Cardiac muscle cell (in vitro differentiated cells and primary cell): ENCODE data around the gene MIPOL1. TPM values are rescaled to one million over a fixed set of nuclear protein-coding genes. Genes with fewer than 3 reads are reported as not detected.
"Not testable (repeated sequence)": the region's sequence is repeated elsewhere in the genome, so short reads cannot be mapped to it uniquely, and the experiment has no call there.

Experiments
- DNase-seq, 2 donors: peaks; one replicate each; pipeline versions ENCODE4 v3.0.0 to v3.0.0-alpha.2; 2010 to 2017; ENCODE audit warnings: low read depth in 1 of 2, low spot score in 1 of 2
- H3K27ac ChIP-seq: fragments of 200-600 bp; sonication (generic); 2 replicates; pipeline ENCODE4 v1.5.1; 2016
- H3K27me3 ChIP-seq: fragments of 200-600 bp; sonication (generic); 2 replicates; pipeline ENCODE4 v1.6.0; 2016; ENCODE audit warnings: control low read depth
- H3K36me3 ChIP-seq: fragments of 200-600 bp; sonication (generic); 2 replicates; pipeline ENCODE4 v1.5.1; 2016; ENCODE audit warnings: control low read depth
- H3K4me1 ChIP-seq: fragments of 200-600 bp; sonication (generic); 2 replicates; pipeline ENCODE4 v1.8.1; 2017; ENCODE audit warnings: low read depth, mild to moderate bottlenecking, mixed run types
- H3K4me3 ChIP-seq: fragments of 200-600 bp; sonication (generic); 2 replicates; pipeline ENCODE4 v1.5.1; 2016; ENCODE audit warnings: mild to moderate bottlenecking
- H3K9me3 ChIP-seq: fragments of 200-600 bp; sonication (generic); 2 replicates; pipeline ENCODE4 v1.5.1; 2017; ENCODE audit warnings: low read depth, mild to moderate bottlenecking, control low read depth
- CTCF ChIP-seq: IDR thresholded peaks from 2 replicates; pipeline ENCODE4 v1.5.1; 2012; ENCODE audit warnings: low read depth, mild to moderate bottlenecking, low read length
- polyA plus RNA-seq: library from polyadenylated mRNA; unstranded; fragments of >200 nt; fragmentation: Nextera tagmentation; extraction: Ambion mirVana; gene quantifications from 2 replicates; pipeline ENCODE4 v1.2.1, GENCODE V29; 2016
- total RNA-seq: library from RNA; depleted of rRNA; stranded (reverse); fragments of >200 nt; gene quantifications from 2 replicates; pipeline ENCODE4 v1.2.3, GENCODE V29; 2016

MIPOL1 gene
- total and polyA plus RNA-seq, 2 experiments from 2014 or later = 7.3 to 8.4 TPM

DNA sequence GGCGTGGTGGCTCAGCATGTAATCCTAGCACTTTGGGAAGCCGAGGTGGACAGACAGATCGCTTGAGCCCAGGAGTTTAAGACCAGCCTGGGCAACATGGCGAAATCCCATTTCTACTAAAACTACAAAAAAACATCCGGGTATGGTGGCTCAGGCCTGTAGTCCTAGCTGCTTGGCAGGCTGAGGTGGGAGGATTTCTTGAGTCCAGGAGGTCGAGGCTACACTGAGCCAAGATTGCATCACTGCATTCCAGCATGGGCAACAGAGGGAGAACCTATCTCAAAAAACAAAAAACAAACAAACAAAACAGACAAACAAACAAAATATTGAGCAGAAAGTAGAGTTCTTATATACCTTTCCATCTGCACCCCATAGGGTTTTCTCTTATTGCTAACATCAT, 16.3 kb upstream of the MIPOL1 start:
- TF ChIP-seq CTCF = no peak
- no peak overlapping the region for H3K27ac ChIP-seq
- H3K27me3 ChIP-seq = no peaks in the 10 kb centered on the region
- H3K4me1 ChIP-seq = no peaks in the 10 kb centered on the region
- H3K9me3 ChIP-seq = no peaks in the 10 kb centered on the region
- no peak overlapping the region for H3K4me3 ChIP-seq
- H3K36me3 ChIP-seq = no peaks in the 10 kb centered on the region
- no peak for DNase-seq

DNA sequence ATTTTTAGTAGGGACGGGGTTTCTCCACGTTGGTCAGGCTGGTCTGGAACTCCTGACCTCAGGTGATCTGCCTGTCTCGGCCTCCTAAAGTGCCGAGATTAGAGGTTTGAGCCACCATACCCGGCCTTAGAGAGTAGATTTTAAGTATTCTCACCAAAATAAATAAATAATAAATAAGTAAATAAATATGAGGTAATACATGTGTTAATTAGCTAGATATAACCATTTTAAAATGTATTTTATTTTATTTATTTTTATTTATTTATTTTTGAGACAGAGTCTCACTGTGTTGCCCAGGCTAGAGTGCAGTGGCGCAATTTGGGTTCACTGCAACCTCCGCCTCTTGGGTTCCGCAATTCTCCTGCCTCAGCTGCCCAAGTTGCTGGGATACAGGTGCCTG, 13.2 kb upstream of the MIPOL1 start:
- not testable (repeated sequence) for H3K9me3 ChIP-seq, H3K4me1 ChIP-seq, H3K4me3 ChIP-seq, DNase-seq, H3K36me3 ChIP-seq, H3K27me3 ChIP-seq, H3K27ac ChIP-seq

GRCh38 chr14:37185670-37186069, 12.1 kb upstream of the MIPOL1 start:
- no peaks in the 10 kb centered on the region for H3K9me3 ChIP-seq
- H3K4me3 ChIP-seq = no peak overlapping the region
- DNase-seq = no peak
- no peak for TF ChIP-seq CTCF
- no peak overlapping the region for H3K27ac ChIP-seq
- no peaks in the 10 kb centered on the region for H3K4me1 ChIP-seq
- H3K27me3 ChIP-seq = no peaks in the 10 kb centered on the region
- no peaks in the 10 kb centered on the region for H3K36me3 ChIP-seq

GRCh38 chr14:37186865-37187264, 10.9 kb upstream of the MIPOL1 start:
- DNase-seq = no peak
- Histone ChIP-seq H3K9me3 (no peaks in the 10 kb centered on the region), H3K36me3 (no peaks in the 10 kb centered on the region), H3K4me1 (no peaks in the 10 kb centered on the region), H3K27me3 (no peaks in the 10 kb centered on the region), H3K4me3 (no peak overlapping the region), H3K27ac (no peak overlapping the region)
- TF ChIP-seq CTCF = no peak

GRCh38 chr14:37187294-37187693, 10.4 kb upstream of the MIPOL1 start:
- TF ChIP-seq CTCF = no peak
- Histone ChIP-seq H3K27me3 (no peaks in the 10 kb centered on the region), H3K4me3 (no peak overlapping the region), H3K4me1 (no peaks in the 10 kb centered on the region), H3K36me3 (no peaks in the 10 kb centered on the region), H3K27ac (no peak overlapping the region), H3K9me3 (no peaks in the 10 kb centered on the region)
- DNase-seq = no peak

GRCh38 chr14:37187840-37188577, 9.7 kb upstream of the MIPOL1 start:
- not testable (repeated sequence) for H3K4me3 ChIP-seq, H3K27me3 ChIP-seq, DNase-seq, H3K9me3 ChIP-seq, H3K36me3 ChIP-seq, H3K27ac ChIP-seq, H3K4me1 ChIP-seq

GRCh38 chr14:37189733-37190132, 8.0 kb upstream of the MIPOL1 start:
- not testable (repeated sequence) for H3K4me1 ChIP-seq, H3K4me3 ChIP-seq, DNase-seq, H3K9me3 ChIP-seq, H3K27me3 ChIP-seq, H3K27ac ChIP-seq, H3K36me3 ChIP-seq
